Measurements from ENCODE around the gene RIPK3. TPM values are rescaled to one million over a fixed set of nuclear protein-coding genes. Genes with fewer than 3 reads are reported as not detected.
A peak's percentile ranks its signal among the peaks of the same experiment; 100 is the strongest.
"Not testable (repeated sequence)": the region's sequence is repeated elsewhere in the genome, so short reads cannot be mapped to it uniquely, and the experiment has no call there.

RIPK3 gene
- total RNA-seq, 3 donors from 2014 or later (not counting 1 experiment from before 2014, with no cell fraction given): 36.1 to 58.2 (median 45.5) TPM

GRCh38 chr14:24372701-24373416, 33.1 kb upstream of the RIPK3 start:
- intact Hi-C loops (cut with micrococcal nuclease): no loop called here
- no peak overlapping the region for H3K4me3 ChIP-seq (ENCODE audit: low read length)
- Mint-ChIP-seq H3K36me3 (no peaks in the 10 kb centered on the region), H3K27ac (no peak overlapping the region), H3K27me3 (ENCODE audit: low read depth in 2 of 2) (peaks cover 0 to 20% of the 10 kb centered on the region in 2 donors), H3K4me3 (no peak overlapping the region), H3K9me3 (no peaks in the 10 kb centered on the region), H3K4me1 (peaks cover 0 to 13% of the 10 kb centered on the region in 2 donors)
- no peaks in the 10 kb centered on the region for H3K36me3 ChIP-seq (ENCODE audit: control insufficient read depth, insufficient read depth, low read length)
- H3K9me3 ChIP-seq (ENCODE audit: control insufficient read depth, insufficient read depth, low read length): no peaks in the 10 kb centered on the region
- TF ChIP-seq CTCF (IDR thresholded peaks at IDR 0.05): no peak
- 93% methylated on average over 10 of the region's 12 CpGs for WGBS (ENCODE audit: insufficient coverage)
- no peak for ATAC-seq
- H3K27ac ChIP-seq (ENCODE audit: low read length): no peak overlapping the region
- no peak for DNase-seq
- H3K4me1 ChIP-seq (ENCODE audit: control insufficient read depth, insufficient read depth, low read length): peaks cover 13% of the 10 kb centered on the region
- peaks cover 12% of the 10 kb centered on the region for H3K27me3 ChIP-seq (ENCODE audit: control insufficient read depth, insufficient read depth, low read length)

GRCh38 chr14:24371605-24372004, 31.8 kb upstream of the RIPK3 start:
- Histone ChIP-seq H3K27me3 (ENCODE audit: control insufficient read depth, insufficient read depth, low read length) (peaks cover 24% of the 10 kb centered on the region), H3K4me1 (ENCODE audit: control insufficient read depth, insufficient read depth, low read length) (peaks cover 25% of the 10 kb centered on the region)
- H3K4me3 ChIP-seq (ENCODE audit: low read length); DNase-seq; H3K36me3 ChIP-seq (ENCODE audit: control insufficient read depth, insufficient read depth, low read length); H3K9me3 Mint-ChIP-seq; H3K36me3 Mint-ChIP-seq; intact Hi-C loops (cut with micrococcal nuclease); H3K27ac ChIP-seq (ENCODE audit: low read length); H3K9me3 ChIP-seq (ENCODE audit: control insufficient read depth, insufficient read depth, low read length); ATAC-seq; H3K27ac Mint-ChIP-seq: not testable (repeated sequence)
- Mint-ChIP-seq H3K27me3 (ENCODE audit: low read depth in 2 of 2) (peaks cover 0 to 32% of the 10 kb centered on the region in 2 donors), H3K4me1 (peaks cover 10 to 25% of the 10 kb centered on the region in 2 donors), H3K4me3 (peak overlapping the region; percentile 13)
- 90% methylated on average over 3 of the region's 3 CpGs for WGBS (ENCODE audit: insufficient coverage)

- no peak overlapping the region for H3K27ac ChIP-seq (ENCODE audit: low read length)
- 78% methylated on average over 1 of the region's 1 CpG for WGBS (ENCODE audit: insufficient coverage)
- H3K9me3 ChIP-seq (ENCODE audit: control insufficient read depth, insufficient read depth, low read length): no peaks in the 10 kb centered on the region
- H3K4me1 Mint-ChIP-seq: peaks cover 12 to 31% of the 10 kb centered on the region in 2 donors
- peaks cover 4 to 36% of the 10 kb centered on the region in 2 donors for H3K27me3 Mint-ChIP-seq (ENCODE audit: low read depth in 2 of 2)
- no peak for TF ChIP-seq CTCF (IDR thresholded peaks at IDR 0.05)
- H3K4me3 Mint-ChIP-seq: no peak overlapping the region
- no peak overlapping the region for H3K4me3 ChIP-seq (ENCODE audit: low read length)
- H3K27me3 ChIP-seq (ENCODE audit: control insufficient read depth, insufficient read depth, low read length): peaks cover 32% of the 10 kb centered on the region
- DNase-seq: no peak
- H3K36me3 ChIP-seq (ENCODE audit: control insufficient read depth, insufficient read depth, low read length): no peaks in the 10 kb centered on the region
- intact Hi-C loops (cut with micrococcal nuclease): no loop called here
- no peaks in the 10 kb centered on the region for H3K36me3 Mint-ChIP-seq
- no peak for ATAC-seq
- H3K4me1 ChIP-seq (ENCODE audit: control insufficient read depth, insufficient read depth, low read length): peaks cover 34% of the 10 kb centered on the region
- no peaks in the 10 kb centered on the region for H3K9me3 Mint-ChIP-seq
- H3K27ac Mint-ChIP-seq: no peak overlapping the region
These were observed 31.0 kb upstream of the RIPK3 start for GRCh38 chr14:24370748-24371147.

GRCh38 chr14:24369907-24370687, 30.3 kb upstream of the RIPK3 start:
- Mint-ChIP-seq H3K27me3 (ENCODE audit: low read depth in 2 of 2) (peaks cover 10 to 39% of the 10 kb centered on the region in 2 donors), H3K27ac (no peak overlapping the region)

More at GRCh38 chr14:24369907-24370687, 30.3 kb upstream of the RIPK3 start:
- H3K4me1 Mint-ChIP-seq: peaks cover 19 to 34% of the 10 kb centered on the region in 2 donors
- DNase-seq (no peak), ATAC-seq (no peak)
- no peaks in the 10 kb centered on the region for H3K9me3 Mint-ChIP-seq
- H3K27me3 ChIP-seq (ENCODE audit: control insufficient read depth, insufficient read depth, low read length): peaks cover 37% of the 10 kb centered on the region
- H3K36me3 Mint-ChIP-seq: no peaks in the 10 kb centered on the region
- H3K27ac ChIP-seq (ENCODE audit: low read length): no peak overlapping the region
- no peak overlapping the region for H3K4me3 ChIP-seq (ENCODE audit: low read length)
- intact Hi-C loops (cut with micrococcal nuclease): loop anchor here (5.0 kb wide), 1 partner anchor 38 kb away; no protein-coding TSS in a partner anchor
- H3K4me3 Mint-ChIP-seq: no peak overlapping the region
- WGBS (ENCODE audit: insufficient coverage): 92% methylated on average over 32 of the region's 32 CpGs
- H3K4me1 ChIP-seq (ENCODE audit: control insufficient read depth, insufficient read depth, low read length): peaks cover 37% of the 10 kb centered on the region
- TF ChIP-seq CTCF (IDR thresholded peaks at IDR 0.05): no peak
- H3K36me3 ChIP-seq (ENCODE audit: control insufficient read depth, insufficient read depth, low read length): no peaks in the 10 kb centered on the region
- H3K9me3 ChIP-seq (ENCODE audit: control insufficient read depth, insufficient read depth, low read length): no peaks in the 10 kb centered on the region

All from natural killer cell (primary cell).